ENCODE results near the gene APOL3. TPM values are rescaled to one million over a fixed set of nuclear protein-coding genes. Genes with fewer than 3 reads are reported as not detected.

The APOL3 gene
- polyA plus RNA-seq, 1 of the 3 experiments (the other 2 are of a cell fraction): 1.1 TPM

- H3K4me2 ChIP-seq: no peak overlapping the region
- POLR2A ChIA-PET: no interaction called here
- H4K20me1 ChIP-seq (ENCODE audit: insufficient read depth): no peaks in the 10 kb centered on the region
- no peaks in the 10 kb centered on the region; the same call in 1 of the 2 replicates for H3K27me3 ChIP-seq (ENCODE audit: insufficient read depth)
- no peaks in the 10 kb centered on the region for H3F3A ChIP-seq (replicated peaks; ENCODE audit: insufficient read depth)
- H3K4me1 ChIP-seq (ENCODE audit: control insufficient read depth in 1 of 2, insufficient read depth in 2 of 2, low read depth in 1 of 2, low read length in 1 of 2): peaks cover 0 to 3% of the 10 kb centered on the region in 2 experiments; a peak in 1 of 4 replicates
- no peaks in the 10 kb centered on the region for H3K9me3 ChIP-seq
- no peak overlapping the region for H3K9ac ChIP-seq
- H3K4me3 ChIP-seq (ENCODE audit: low read depth in 2 of 2, low read length in 1 of 2): no peak overlapping the region
- no peak overlapping the region for H3K27ac ChIP-seq (ENCODE audit: low read depth in 2 of 2, low read length in 1 of 2)
- 82% methylated on average over 10 of the region's 10 CpGs for WGBS (ENCODE audit: low lambda C conversion rate)
- no peak for DNase-seq
- H3K9me2 ChIP-seq: no peaks in the 10 kb centered on the region
- CTCF ChIA-PET: interaction anchor here (1.1 to 1.5 kb wide), 3 partner anchors 8 to 93 kb away, joined by 3 to 4 read pairs (median 3); no protein-coding TSS in a partner anchor
- no peak for TF ChIP-seq NRF1 (IDR thresholded peaks at IDR 0.05; ENCODE audit: low read depth, low read length)
- no peak for TF ChIP-seq SMC3 (IDR thresholded peaks at IDR 0.05; ENCODE audit: low read depth, low read length)
- no peak for TF ChIP-seq CHD2 (IDR thresholded peaks at IDR 0.05; ENCODE audit: low read length, partially characterized antibody)
- TF ChIP-seq TAF1 (IDR thresholded peaks at IDR 0.05; ENCODE audit: borderline replicate concordance, low read depth, low read length): no peak
- no peaks in the 10 kb centered on the region for H3K36me3 ChIP-seq (replicated peaks in 1 of 2; ENCODE audit: control insufficient read depth in 1 of 2, insufficient read depth in 2 of 2, low read length in 1 of 2)
- H3K79me2 ChIP-seq (ENCODE audit: insufficient read depth): no peaks in the 10 kb centered on the region
- H2AFZ ChIP-seq (ENCODE audit: low read depth): no peak overlapping the region
Measured at GRCh38 chr22:36184433-36185025, 24.0 kb upstream of the APOL3 start.

- H3K4me2 ChIP-seq: no peak overlapping the region
- no peaks in the 10 kb centered on the region for H4K20me1 ChIP-seq (ENCODE audit: insufficient read depth)
- H3K9ac ChIP-seq: no peak overlapping the region
- peaks cover 0 to 3% of the 10 kb centered on the region in 2 experiments; a peak in 1 of 4 replicates for H3K4me1 ChIP-seq (ENCODE audit: control insufficient read depth in 1 of 2, insufficient read depth in 2 of 2, low read depth in 1 of 2, low read length in 1 of 2)
- 66% methylated on average over 5 of the region's 7 CpGs for WGBS (ENCODE audit: low lambda C conversion rate)
- ChIA-PET POLR2A (no interaction called here), CTCF (interaction anchor here (0.6 to 3.0 kb wide), 8 partner anchors 8 to 103 kb away, joined by 3 to 10 read pairs (median 4); partner anchors contain the start of genes APOL2 and APOL4)
- H3K4me3 ChIP-seq (ENCODE audit: low read depth in 2 of 2, low read length in 1 of 2): no peak overlapping the region
- no peak overlapping the region for H2AFZ ChIP-seq (ENCODE audit: low read depth)
- no peaks in the 10 kb centered on the region for H3K79me2 ChIP-seq (ENCODE audit: insufficient read depth)
- H3K27me3 ChIP-seq (ENCODE audit: insufficient read depth): no peaks in the 10 kb centered on the region
- no peaks in the 10 kb centered on the region for H3K9me3 ChIP-seq
- no peak for DNase-seq
- no peak for TF ChIP-seq NRF1 (IDR thresholded peaks at IDR 0.05; ENCODE audit: low read depth, low read length)
- TF ChIP-seq GATA2 (CRISPR knock-in tag; IDR thresholded peaks at IDR 0.05): no peak
- no peak for TF ChIP-seq CHD2 (IDR thresholded peaks at IDR 0.05; ENCODE audit: low read length, partially characterized antibody)
- no peak for TF ChIP-seq JUND (IDR thresholded peaks at IDR 0.05)
- no peak for TF ChIP-seq POLR2AphosphoS5 (IDR thresholded peaks at IDR 0.05; ENCODE audit: low read depth, low read length)
- TF ChIP-seq SIN3A (IDR thresholded peaks at IDR 0.05; ENCODE audit: borderline replicate concordance, low read depth, low read length): no peak
- TF ChIP-seq, protein P1, sequence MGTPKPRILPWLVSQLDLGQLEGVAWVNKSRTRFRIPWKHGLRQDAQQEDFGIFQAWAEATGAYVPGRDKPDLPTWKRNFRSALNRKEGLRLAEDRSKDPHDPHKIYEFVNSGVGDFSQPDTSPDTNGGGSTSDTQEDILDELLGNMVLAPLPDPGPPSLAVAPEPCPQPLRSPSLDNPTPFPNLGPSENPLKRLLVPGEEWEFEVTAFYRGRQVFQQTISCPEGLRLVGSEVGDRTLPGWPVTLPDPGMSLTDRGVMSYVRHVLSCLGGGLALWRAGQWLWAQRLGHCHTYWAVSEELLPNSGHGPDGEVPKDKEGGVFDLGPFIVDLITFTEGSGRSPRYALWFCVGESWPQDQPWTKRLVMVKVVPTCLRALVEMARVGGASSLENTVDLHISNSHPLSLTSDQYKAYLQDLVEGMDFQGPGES (IDR thresholded peaks at IDR 0.05; ENCODE audit: low read depth, low read length): no peak
- no peak for TF ChIP-seq ELF1 (IDR thresholded peaks at IDR 0.05)
- no peak for TF ChIP-seq YY1 (IDR thresholded peaks at IDR 0.05; ENCODE audit: low read depth)
- TF ChIP-seq EZH2phosphoT487 (IDR thresholded peaks at IDR 0.05; ENCODE audit: borderline replicate concordance, low read depth): no peak
- TF ChIP-seq GABPA (IDR thresholded peaks at IDR 0.05; ENCODE audit: low read depth): no peak
- TF ChIP-seq TAF1 (IDR thresholded peaks at IDR 0.05; ENCODE audit: borderline replicate concordance, low read depth, low read length): no peak
- TF ChIP-seq FOXM1 (IDR thresholded peaks at IDR 0.05; ENCODE audit: low read depth): no peak
- no peak for TF ChIP-seq TCF12 (IDR thresholded peaks at IDR 0.05)
- no peak for TF ChIP-seq MEF2A (IDR thresholded peaks at IDR 0.05; ENCODE audit: borderline replicate concordance, low read depth)
- no peak for TF ChIP-seq FOSL2 (IDR thresholded peaks at IDR 0.05; ENCODE audit: borderline replicate concordance, low read depth)
- no peak for TF ChIP-seq MAX (IDR thresholded peaks at IDR 0.05; ENCODE audit: low read depth)
- TF ChIP-seq NFIC (IDR thresholded peaks at IDR 0.05; ENCODE audit: borderline replicate concordance): no peak
- TF ChIP-seq, protein P2, sequence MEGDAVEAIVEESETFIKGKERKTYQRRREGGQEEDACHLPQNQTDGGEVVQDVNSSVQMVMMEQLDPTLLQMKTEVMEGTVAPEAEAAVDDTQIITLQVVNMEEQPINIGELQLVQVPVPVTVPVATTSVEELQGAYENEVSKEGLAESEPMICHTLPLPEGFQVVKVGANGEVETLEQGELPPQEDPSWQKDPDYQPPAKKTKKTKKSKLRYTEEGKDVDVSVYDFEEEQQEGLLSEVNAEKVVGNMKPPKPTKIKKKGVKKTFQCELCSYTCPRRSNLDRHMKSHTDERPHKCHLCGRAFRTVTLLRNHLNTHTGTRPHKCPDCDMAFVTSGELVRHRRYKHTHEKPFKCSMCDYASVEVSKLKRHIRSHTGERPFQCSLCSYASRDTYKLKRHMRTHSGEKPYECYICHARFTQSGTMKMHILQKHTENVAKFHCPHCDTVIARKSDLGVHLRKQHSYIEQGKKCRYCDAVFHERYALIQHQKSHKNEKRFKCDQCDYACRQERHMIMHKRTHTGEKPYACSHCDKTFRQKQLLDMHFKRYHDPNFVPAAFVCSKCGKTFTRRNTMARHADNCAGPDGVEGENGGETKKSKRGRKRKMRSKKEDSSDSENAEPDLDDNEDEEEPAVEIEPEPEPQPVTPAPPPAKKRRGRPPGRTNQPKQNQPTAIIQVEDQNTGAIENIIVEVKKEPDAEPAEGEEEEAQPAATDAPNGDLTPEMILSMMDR (IDR thresholded peaks at IDR 0.05): no peak
- no peaks in the 10 kb centered on the region for H3K36me3 ChIP-seq (replicated peaks in 1 of 2; ENCODE audit: control insufficient read depth in 1 of 2, insufficient read depth in 2 of 2, low read length in 1 of 2)
- no peaks in the 10 kb centered on the region for H3K9me2 ChIP-seq
- no peak overlapping the region for H3K27ac ChIP-seq (ENCODE audit: low read depth in 2 of 2, low read length in 1 of 2)
- H3F3A ChIP-seq (replicated peaks; ENCODE audit: insufficient read depth): no peaks in the 10 kb centered on the region
Measured at GRCh38 chr22:36183446-36183845, 22.9 kb upstream of the APOL3 start.

All from SK-N-SH (cell line).